ENCODE measurements around the gene CALN1.

- no peak for TF ChIP-seq CTCF (IDR thresholded peaks at IDR 0.05; ENCODE audit: low read depth, low read length)
- TF ChIP-seq EZH2phosphoT487 (IDR thresholded peaks at IDR 0.05; ENCODE audit: low read depth): no peak
Observed at GRCh38 chr7:72038022-72038732, 374.0 kb downstream of the CALN1 start.
